Progenitor cell of endocrine pancreas (in vitro differentiated cells): ENCODE measurements around the gene DNAH1. TPM values are rescaled to one million over a fixed set of nuclear protein-coding genes. Genes with fewer than 3 reads are reported as not detected.
A peak's percentile ranks its signal among the peaks of the same experiment; 100 is the strongest.
"Not testable (repeated sequence)": the region's sequence is repeated elsewhere in the genome, so short reads cannot be mapped to it uniquely, and the experiment has no call there.

Source experiments
- DNase-seq: peaks from one replicate; pipeline ENCODE4 v3.0.0; 2021; ENCODE audit warnings: low spot score; ENCODE audit not compliant: unreplicated experiment
- H3K27ac Mint-ChIP-seq: 2 replicates; pipeline ENCODE4 v1.8.0; 2021; ENCODE audit warnings: mild to moderate bottlenecking, moderate library complexity, mixed read lengths
- H3K27me3 Mint-ChIP-seq: 2 replicates; pipeline ENCODE4 v1.8.0; 2021; ENCODE audit warnings: mixed read lengths
- H3K36me3 Mint-ChIP-seq: 2 replicates; pipeline ENCODE4 v1.8.0; 2022; ENCODE audit warnings: mixed read lengths; ENCODE audit not compliant: insufficient read depth
- H3K4me1 Mint-ChIP-seq: 2 replicates; pipeline ENCODE4 v1.8.0; 2021; ENCODE audit warnings: low read depth, mixed read lengths
- H3K4me3 Mint-ChIP-seq: 2 replicates; pipeline ENCODE4 v1.8.0; 2021; ENCODE audit warnings: low read depth, mild to moderate bottlenecking, moderate library complexity, mixed read lengths
- H3K9me3 Mint-ChIP-seq: 2 replicates; pipeline ENCODE4 v1.8.0; 2021; ENCODE audit warnings: low read depth, mixed read lengths
- CTCF ChIP-seq: fragments of 200-600 bp; sonication (generic); IDR thresholded peaks from one replicate; pipeline ENCODE4 v1.5.0; 2021; ENCODE audit warnings: antibody characterized with exemption, mild to moderate bottlenecking; ENCODE audit not compliant: unreplicated experiment
- long read RNA-seq: library from polyadenylated mRNA; unstranded; transcript quantifications from one replicate; pipeline ENCODE4 v2.0.0, GENCODE V29; 2020
- total RNA-seq: library from RNA; stranded (reverse); gene quantifications from 2 replicates; pipeline ENCODE4 v1.2.1, GENCODE V29; 2021

The DNAH1 gene
- total RNA-seq: 11.6 and 14.0 TPM in 2 replicates
- long read RNA-seq, partial matches to known transcripts: 3 of 8 reads
- long read RNA-seq, other reads (novel, unspliced or antisense): 5 of 8 reads

GRCh38 chr3:52315977-52316764 lies at the start of gene DNAH1:
TSS of gene DNAH1 (plus strand) at chr3:52316319. CDS start at chr3:52322443, 6,124 bp downstream.
- no peak for TF ChIP-seq CTCF
- Mint-ChIP-seq H3K27ac (no peak within 1 kb of the TSS), H3K27me3 (peaks cover 15% of the 10 kb centered on the region), H3K36me3 (no peaks in the 10 kb centered on the region), H3K4me3 (peak within 1 kb of the TSS; percentile 69), H3K4me1 (peaks cover 6% of the 10 kb centered on the region), H3K9me3 (no peaks in the 10 kb centered on the region)
- no peak for DNase-seq

- no peak for DNase-seq
- Mint-ChIP-seq H3K36me3 (peaks cover 41% of the 10 kb centered on the region), H3K27ac (peak overlapping the region; percentile 74), H3K4me3 (no peak overlapping the region), H3K4me1 (peaks cover 20% of the 10 kb centered on the region), H3K27me3 (no peaks in the 10 kb centered on the region), H3K9me3 (no peaks in the 10 kb centered on the region)
- TF ChIP-seq CTCF: no peak
Observed at GRCh38 chr3:52268036-52268435, 48.1 kb upstream of the DNAH1 start.

- no peaks in the 10 kb centered on the region for H3K27me3 Mint-ChIP-seq
- no peak overlapping the region for H3K4me3 Mint-ChIP-seq
- no peak for TF ChIP-seq CTCF
- H3K4me1 Mint-ChIP-seq: peaks cover 15% of the 10 kb centered on the region
- H3K36me3 Mint-ChIP-seq: peaks cover 35% of the 10 kb centered on the region
- DNase-seq: no peak
- H3K27ac Mint-ChIP-seq: no peak overlapping the region
- H3K9me3 Mint-ChIP-seq: no peaks in the 10 kb centered on the region
Observed at GRCh38 chr3:52269776-52270175, 46.3 kb upstream of the DNAH1 start.

- Mint-ChIP-seq H3K4me3 (no peak overlapping the region), H3K4me1 (peaks cover 14% of the 10 kb centered on the region), H3K36me3 (peaks cover 33% of the 10 kb centered on the region), H3K27me3 (no peaks in the 10 kb centered on the region), H3K9me3 (no peaks in the 10 kb centered on the region), H3K27ac (no peak overlapping the region)
- no peak for DNase-seq
- no peak for TF ChIP-seq CTCF
Observed at GRCh38 chr3:52270252-52270754, 45.8 kb upstream of the DNAH1 start.

- H3K4me3 Mint-ChIP-seq, DNase-seq, H3K27me3 Mint-ChIP-seq, H3K9me3 Mint-ChIP-seq: not testable (repeated sequence)
- H3K27ac Mint-ChIP-seq: peak overlapping the region; percentile 52
- peaks cover 24% of the 10 kb centered on the region for H3K36me3 Mint-ChIP-seq
- H3K4me1 Mint-ChIP-seq: peaks cover 28% of the 10 kb centered on the region
Observed at GRCh38 chr3:52272172-52272571, 43.9 kb upstream of the DNAH1 start.
